Fibroblast of villous mesenchyme (primary cell): ENCODE data around the gene PLEKHO1. TPM values are rescaled to one million over a fixed set of nuclear protein-coding genes. Genes with fewer than 3 reads are reported as not detected.

ENCODE experiments used
- DNase-seq: peaks from one replicate; pipeline ENCODE4 v3.0.0-alpha.2; 2010; ENCODE audit warnings: low read depth
- H3K4me3 ChIP-seq: 2 replicates; pipeline ENCODE4 v1.5.1; 2011; ENCODE audit warnings: low read depth, mild to moderate bottlenecking, low read length
- total RNA-seq: library from RNA; depleted of rRNA; stranded (reverse); fragments of >200 nt; gene quantifications from 2 replicates; pipeline ENCODE4 v1.2.3, GENCODE V29; 2012
- TF ChIP-seq, protein P1 (sequence below): IDR thresholded peaks from 2 replicates; pipeline ENCODE4 v1.5.1; 2012; ENCODE audit warnings: low read depth, mild to moderate bottlenecking, low read length; ENCODE audit not compliant: insufficient read depth

PLEKHO1 gene
- total RNA-seq, 1 donor, result 43.2 TPM

DNA sequence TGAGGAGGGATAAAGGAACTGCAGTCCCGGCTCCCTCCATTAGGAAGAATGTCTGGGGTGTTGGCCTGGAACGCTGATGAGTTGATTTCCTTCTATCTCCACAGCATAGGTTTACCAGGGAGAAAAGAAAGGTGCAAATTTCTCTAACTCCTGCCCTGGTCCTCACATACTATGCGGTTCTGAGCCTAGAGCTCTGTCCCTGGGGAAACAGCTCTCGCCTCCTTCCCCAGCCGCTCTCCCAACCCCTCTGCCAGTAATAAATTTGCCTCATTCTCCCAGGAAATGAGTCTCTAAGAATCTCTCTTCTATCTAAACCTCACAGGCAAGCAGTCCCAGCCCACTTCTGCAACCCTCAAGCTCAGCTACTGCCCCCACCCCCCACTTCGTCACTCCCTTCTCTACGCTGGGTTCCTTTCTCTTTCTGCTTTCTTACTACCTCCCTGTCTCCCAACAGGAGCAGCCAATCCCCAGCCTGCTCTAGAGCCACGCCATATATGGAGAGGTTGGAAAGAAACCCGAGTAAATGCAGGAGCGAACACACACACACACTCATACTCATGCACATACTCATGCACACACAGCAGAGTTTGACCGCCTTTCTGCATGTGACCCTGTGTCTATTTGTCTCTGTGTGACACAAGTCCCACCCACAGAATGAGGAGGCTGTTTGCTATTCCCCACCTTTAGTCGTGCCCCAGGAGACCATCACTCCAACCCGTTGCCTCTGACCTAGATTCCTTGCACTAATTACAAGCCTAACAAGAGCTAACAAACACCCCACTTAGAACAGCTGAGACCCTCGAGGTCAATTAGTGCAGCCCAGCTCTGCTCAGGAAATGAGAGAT, 13.4 kb downstream of the PLEKHO1 start:
- peak overlapping the region; percentile 19 for H3K4me3 ChIP-seq
- TF ChIP-seq, protein P1, sequence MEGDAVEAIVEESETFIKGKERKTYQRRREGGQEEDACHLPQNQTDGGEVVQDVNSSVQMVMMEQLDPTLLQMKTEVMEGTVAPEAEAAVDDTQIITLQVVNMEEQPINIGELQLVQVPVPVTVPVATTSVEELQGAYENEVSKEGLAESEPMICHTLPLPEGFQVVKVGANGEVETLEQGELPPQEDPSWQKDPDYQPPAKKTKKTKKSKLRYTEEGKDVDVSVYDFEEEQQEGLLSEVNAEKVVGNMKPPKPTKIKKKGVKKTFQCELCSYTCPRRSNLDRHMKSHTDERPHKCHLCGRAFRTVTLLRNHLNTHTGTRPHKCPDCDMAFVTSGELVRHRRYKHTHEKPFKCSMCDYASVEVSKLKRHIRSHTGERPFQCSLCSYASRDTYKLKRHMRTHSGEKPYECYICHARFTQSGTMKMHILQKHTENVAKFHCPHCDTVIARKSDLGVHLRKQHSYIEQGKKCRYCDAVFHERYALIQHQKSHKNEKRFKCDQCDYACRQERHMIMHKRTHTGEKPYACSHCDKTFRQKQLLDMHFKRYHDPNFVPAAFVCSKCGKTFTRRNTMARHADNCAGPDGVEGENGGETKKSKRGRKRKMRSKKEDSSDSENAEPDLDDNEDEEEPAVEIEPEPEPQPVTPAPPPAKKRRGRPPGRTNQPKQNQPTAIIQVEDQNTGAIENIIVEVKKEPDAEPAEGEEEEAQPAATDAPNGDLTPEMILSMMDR, result peak; percentile 28
- DNase-seq, result peak; percentile 99

GRCh38 chr1:150164224-150164623, 14.5 kb downstream of the PLEKHO1 start:
- DNase-seq, result no peak
- H3K4me3 ChIP-seq, result no peak overlapping the region
- TF ChIP-seq, protein P1, result no peak

DNA sequence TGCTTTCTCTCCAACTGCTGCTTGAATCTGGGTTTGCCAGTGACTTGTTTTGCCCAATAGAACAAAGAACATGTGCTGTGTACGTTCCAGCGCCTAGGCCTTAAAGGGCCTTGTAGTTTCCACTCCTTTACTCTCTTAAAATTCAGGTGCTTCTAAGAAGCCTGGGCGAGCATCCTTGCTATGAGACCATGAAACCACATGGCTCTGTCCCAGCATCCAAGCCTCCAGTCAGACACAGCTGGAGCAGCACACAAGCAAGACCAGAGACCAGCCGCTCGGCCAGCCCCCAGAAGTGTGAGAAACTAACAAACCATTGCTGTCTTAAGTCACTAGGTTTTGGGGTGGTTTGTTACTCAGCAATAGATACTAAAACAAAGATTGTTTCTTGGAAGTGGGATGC, 15.1 kb downstream of the PLEKHO1 start:
- no peak overlapping the region for H3K4me3 ChIP-seq
- no peak for DNase-seq
- TF ChIP-seq, protein P1, result no peak

- TF ChIP-seq, protein P1, result peak; percentile 86
- DNase-seq, result peak; percentile 56
- H3K4me3 ChIP-seq, result no peak overlapping the region
Observed at GRCh38 chr1:150165622-150166612, 16.2 kb downstream of the PLEKHO1 start.

DNA sequence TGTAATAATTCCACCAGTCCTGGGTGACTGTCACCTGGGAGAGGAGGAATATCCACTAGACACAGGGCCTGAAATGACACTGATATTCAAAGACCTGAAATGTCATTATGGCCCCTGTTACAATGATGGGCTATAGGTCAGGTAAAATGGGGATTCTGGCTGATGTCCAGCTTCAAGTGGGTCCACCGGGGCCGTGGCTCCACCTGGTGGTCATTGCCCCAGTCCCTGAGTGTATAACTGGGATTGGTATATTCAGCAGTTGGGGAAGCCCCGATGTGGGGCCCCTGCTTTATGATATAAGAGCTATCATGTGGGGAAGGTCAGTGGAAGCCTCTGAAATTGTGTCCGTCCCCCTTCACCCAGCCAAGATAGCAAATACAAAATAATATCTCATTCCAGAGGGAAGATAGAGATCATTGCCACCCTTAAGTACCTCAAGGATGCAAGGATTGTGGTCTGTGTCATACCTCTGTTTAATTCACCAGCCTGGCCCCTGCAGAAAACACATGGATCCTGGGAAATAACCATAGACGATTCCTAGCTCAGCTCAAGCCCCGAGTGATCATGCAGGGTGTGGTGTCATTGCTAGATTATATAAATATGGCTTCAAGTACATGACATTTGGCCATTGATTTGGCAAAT, 19.4 kb downstream of the PLEKHO1 start:
- TF ChIP-seq, protein P1, result peak; percentile 87
- DNase-seq, result peak; percentile 70
- no peak overlapping the region for H3K4me3 ChIP-seq

DNA sequence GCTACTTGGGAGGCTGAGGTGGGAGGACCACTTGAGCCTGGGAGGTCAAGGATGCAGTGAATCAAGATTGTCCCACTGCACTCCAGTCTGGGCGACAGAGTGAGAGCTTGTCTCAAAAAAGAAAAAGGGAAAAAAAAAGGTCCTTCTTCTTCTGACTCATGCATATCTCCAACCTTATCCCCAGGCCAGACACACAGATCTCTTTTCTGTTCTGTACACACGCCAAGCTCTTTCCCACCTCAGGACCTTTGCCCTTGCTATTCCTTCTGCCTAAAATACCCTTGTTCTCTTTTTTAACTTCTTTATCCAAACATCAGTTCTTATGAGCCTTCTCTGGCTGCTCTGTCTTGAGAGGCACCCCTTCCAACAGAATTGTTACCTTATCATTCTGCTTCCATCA, 22.1 kb downstream of the PLEKHO1 start:
- TF ChIP-seq, protein P1, result no peak
- no peak for DNase-seq
- no peak overlapping the region for H3K4me3 ChIP-seq
